Stimulated activated CD4-positive, alpha-beta T cell treated with anti-CD3 and anti-CD28 coated beads, Interleukin-15, amount 100 ng/mL, for 24 hours (primary cell): ENCODE results near the gene MAGEB16.

Source experiments
- DNase-seq: peaks from one replicate; pipeline ENCODE4 v3.0.0-alpha.2; 2020

The MAGEB16 gene

DNA sequence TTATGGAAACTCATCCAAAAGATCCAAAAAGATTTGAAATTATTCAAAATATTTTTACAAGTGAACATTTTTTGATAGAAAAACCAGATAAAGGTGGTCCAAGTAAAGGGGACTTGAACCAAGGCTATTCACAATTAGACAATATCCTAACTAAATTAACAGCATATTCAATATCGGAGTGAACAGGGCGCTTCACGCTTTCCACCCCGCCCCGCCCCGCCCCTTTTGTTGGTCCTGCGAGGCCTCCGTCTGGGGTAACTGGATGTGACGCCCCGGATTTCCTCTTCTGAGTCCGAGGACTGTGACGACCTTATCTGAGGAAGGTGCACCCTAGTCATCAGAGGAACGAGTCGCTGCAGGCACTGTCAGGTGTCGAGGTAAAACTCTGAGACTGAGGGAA is at the start of gene MAGEB16:
Gene MAGEB16 (plus strand): TSS at position 301 of the 400 bp plus-strand sequence. CDS start 3,855 bp downstream, outside the sequence.
- no peak for DNase-seq

DNA sequence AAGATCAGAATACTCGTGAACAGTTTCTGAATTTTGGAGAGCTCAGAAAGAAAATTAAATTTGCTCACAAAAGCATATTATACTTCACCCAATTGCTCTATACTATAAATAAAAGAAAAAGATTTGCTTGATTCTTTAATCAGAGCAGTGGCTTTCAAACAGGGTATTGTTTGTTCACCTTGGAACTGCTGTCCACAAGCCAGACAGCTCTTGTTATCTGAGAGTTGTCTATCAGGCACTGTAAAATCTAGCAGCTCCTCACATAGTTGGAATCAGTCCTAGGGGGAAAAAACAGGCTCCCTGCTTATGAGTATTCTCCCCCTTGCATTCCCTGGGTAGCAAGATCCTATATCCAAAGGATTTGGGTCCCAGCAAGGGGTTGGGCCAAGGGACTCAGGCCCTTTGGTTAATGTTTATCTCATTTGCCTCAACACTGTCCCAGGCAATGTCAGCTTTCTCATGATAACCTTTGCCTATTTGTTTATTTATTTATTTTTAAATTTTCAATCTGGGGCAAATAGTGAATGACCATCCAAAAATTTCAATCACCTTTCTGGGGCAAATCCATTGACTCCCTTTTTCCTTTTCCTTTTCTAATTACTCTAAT is 24.1 kb upstream of the MAGEB16 start:
- no peak for DNase-seq

DNA sequence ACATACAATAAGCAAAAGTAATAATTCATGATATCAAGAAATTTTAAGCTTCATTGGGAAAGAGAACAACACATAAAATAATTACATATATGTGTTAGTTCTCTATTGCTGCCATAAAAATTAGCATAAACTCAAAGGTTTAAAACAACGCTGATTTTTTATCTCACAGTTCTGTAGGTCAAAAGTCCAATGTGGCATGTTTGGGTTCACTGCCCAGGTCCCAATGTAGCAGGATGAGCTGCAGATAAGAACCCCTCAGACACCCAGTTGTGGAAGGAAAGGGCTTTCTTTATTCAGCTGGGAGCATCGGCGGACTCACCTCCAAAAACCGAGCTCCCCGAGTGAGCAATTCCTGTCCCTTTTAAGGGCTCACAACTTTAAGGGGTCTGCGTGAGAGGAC is 13.1 kb upstream of the MAGEB16 start:
- DNase-seq = no peak

DNA sequence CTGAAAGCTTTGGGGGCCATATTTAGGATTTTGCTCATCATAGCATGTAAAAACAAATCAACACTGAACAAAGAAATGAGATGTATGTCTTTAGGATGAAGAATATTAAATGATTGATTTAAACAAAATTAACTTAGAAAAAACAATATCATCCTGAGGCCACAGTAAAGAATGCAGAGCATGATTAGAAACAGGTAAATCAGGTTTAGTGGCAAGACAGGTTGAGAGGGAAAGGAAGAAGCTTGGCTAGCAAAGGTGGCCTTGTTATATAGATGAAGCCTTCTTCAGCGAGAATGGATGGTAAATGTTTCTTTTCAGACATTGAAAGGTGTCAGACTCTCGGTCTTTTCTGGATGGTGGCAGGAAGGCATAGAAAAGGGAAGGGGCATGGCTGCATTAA is 11.9 kb upstream of the MAGEB16 start:
- DNase-seq = no peak

DNA sequence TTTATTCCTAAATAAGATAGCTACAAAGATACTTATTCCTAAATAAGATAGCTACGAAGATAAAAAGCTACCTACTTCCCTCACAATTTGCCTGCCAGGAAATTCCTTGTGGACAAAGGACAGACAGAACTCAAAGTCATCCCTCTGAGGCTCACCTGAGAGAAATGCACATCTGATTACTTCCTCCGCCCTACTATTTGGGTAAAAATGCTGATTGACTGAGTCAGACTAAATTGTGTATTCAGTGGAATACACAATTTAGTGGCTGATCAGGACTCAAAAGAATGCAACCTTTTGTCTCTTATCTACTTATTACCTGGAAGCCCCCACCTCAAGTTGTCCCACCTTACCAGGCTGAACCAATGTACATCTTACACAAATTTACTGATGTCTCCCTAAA is 10.3 kb upstream of the MAGEB16 start:
- no peak for DNase-seq

DNA sequence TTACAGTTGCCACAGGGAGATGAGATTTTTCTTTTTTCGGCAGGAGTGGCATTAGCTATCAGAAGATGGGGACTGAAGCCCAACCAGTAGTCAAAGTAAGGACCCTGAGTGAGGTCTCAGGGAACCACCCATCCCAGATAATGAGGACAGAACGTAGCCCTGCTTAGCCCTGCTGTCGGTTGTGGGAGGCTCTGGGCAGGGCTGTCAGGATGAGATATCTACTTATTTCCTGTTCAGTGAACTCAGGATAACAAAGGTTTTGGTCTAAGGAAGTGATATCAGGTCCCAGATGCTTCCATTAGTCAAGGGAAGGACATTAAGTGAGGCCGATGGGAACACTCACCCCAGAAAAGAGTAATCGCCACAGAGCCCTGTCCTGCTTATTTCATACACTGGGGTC is 2.3 kb downstream of the MAGEB16 start:
- DNase-seq = no peak

DNA sequence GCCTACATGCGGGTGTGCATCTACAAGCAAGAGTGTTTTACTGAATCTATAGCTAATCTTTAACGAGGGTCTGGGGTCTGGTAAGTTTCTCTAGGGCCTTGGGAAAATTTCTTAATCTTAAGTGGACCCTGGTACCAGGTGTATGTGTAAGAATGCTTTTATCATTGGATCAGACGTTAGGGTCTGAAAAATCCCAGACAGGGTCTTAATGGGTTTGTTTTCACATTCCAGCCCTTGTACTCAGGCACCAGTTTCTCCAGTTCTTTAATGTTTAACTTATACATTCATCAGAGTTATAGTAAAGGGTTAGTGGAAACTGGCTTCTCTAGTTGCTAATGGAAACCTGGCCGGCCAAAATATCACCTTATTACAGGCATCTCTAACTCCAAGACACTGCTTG is 11.6 kb downstream of the MAGEB16 start:
- DNase-seq = no peak

DNA sequence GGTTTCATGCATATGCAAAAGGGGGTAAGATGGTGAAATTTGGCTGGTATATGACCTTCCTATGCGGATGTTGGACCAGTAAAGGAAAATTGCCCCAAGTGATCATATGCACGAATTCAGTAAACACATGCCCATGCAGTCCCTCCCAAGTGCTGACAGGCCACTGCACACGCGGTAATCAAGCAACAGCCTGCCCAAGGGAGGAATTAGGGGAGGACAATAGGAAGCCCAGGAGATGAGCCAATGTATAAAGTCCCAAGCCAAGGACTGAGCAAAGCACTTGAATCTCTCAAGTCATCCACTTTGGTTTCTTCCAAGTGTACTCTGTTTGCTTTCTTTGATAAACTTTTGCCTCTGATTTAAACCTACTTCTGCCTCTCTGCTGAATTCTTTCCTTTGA is 21.1 kb downstream of the MAGEB16 start:
- DNase-seq = no peak

DNA sequence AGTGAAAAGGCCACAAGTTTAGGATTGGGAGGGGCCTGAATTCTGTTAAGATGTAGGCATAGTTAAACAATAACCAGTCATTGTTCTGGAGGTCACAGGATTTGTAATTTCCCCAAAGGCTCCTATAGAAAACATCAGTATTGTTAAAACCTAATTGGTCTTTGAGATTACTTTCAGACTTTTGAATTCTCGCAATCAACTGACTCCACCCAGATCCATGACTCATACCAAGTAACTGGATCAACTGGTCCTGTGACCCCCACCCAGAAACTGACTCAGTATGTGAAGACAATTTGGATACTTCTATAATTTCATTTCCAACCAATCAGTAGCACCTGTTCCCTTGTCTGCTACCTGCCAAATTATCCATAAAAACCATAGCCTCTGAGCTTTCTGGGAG is 28.4 kb downstream of the MAGEB16 start:
- DNase-seq = no peak

DNA sequence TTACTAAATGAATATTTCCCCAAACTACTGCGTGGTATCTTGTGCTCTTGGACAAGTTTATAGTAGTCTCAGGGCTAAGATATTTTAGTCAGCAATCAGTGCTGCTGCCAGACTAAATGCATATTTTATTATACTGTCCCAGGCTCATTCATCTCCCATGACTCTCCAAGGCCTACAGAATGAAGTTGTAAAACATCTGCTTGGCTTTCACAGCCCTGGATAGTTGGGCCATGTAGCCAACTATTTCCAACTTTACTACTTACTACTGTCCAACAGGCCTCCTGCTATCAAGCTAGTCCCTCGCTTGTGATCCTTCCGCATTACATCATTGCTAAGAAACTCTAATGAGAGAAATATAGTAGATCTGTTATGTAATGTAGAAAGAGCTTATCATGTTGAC is 31.4 kb downstream of the MAGEB16 start:
- DNase-seq = no peak

DNA sequence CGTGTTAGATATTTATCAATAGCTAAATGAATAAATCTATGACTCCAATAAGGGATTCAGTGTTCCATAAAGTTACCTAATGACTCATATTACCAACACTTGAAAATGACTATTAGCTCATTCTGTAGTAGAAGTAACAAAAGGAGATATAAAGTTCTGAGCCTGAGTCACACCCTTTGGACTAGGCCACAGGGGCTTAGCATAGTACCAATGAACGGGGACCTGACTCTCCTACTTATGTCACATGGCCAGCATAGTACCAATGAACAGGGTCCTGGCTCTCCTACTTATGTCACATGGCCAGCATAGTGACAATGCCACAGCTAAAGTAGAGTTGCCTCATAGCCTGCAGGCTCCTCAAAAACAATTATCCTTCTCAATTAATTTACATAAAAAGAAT is 43.7 kb downstream of the MAGEB16 start:
- no peak for DNase-seq

DNA sequence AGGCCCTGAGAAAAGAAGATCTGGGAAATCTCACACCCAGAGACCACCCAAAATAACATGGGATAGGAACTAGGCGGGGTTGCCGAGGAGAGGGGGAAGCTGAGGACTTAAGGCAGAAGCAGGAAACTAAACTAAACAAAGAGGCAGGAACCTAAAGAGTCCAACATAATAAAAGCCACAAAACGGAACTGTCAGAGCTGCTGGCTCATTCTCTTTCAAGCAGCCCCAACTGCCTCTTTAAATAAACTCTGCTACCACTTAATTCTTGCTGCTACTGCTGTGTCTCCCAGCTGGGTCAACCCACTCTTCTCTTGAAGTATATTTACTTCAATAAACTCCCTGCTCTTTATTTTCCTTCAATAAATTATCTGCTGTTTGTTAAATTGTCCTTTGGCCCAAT is 44.5 kb downstream of the MAGEB16 start:
- no peak for DNase-seq

DNA sequence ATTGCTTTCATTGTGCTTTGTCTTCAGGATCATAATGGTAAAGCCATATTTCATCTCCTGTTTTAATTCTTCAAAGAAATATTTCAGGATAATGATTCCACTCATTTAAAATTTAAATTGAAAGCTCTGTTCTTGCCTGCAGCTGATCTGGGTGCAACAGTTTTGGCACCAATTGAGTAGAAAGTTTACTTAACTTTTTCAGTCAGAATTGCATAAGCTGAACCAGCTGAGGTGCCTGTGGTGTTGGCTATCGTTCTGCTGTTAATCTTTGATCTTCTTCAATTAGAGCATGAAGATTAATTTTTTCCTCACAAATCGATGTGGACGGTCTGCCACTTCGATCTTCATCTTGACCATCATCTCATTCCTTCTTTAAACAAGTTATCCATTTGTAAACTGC is 49.6 kb downstream of the MAGEB16 start:
- DNase-seq = no peak
